BLaER1 (cell line): ENCODE measurements around the gene FOXQ1.
A peak's percentile ranks its signal among the peaks of the same experiment; 100 is the strongest.

Experiments
- H3K27ac ChIP-seq: shearing (Covaris generic); formaldehyde crosslinking; 2 replicates; pipeline ENCODE4 v1.8.1; 2022
- H3K27me3 ChIP-seq: shearing (Covaris generic); formaldehyde crosslinking; 2 replicates; pipeline ENCODE4 v1.8.1; 2022
- H3K36me3 ChIP-seq: shearing (Covaris generic); formaldehyde crosslinking; 2 replicates; pipeline ENCODE4 v1.8.1; 2022
- H3K4me1 ChIP-seq: shearing (Covaris generic); formaldehyde crosslinking; 2 replicates; pipeline ENCODE4 v1.8.1; 2022
- H3K4me2 ChIP-seq: shearing (Covaris generic); formaldehyde crosslinking; 2 replicates; pipeline ENCODE4 v1.8.1; 2022
- H3K4me3 ChIP-seq: shearing (Covaris generic); formaldehyde crosslinking; 2 replicates; pipeline ENCODE4 v1.8.1; 2022
- H3K9ac ChIP-seq: shearing (Covaris generic); formaldehyde crosslinking; 2 replicates; pipeline ENCODE4 v1.8.1; 2022
- H3K9me3 ChIP-seq: shearing (Covaris generic); formaldehyde crosslinking; 2 replicates; pipeline ENCODE4 v1.8.1; 2022
- H4K20me1 ChIP-seq: shearing (Covaris generic); formaldehyde crosslinking; 2 replicates; pipeline ENCODE4 v1.8.1; 2022
- Cebpa-rat ChIP-seq: shearing (Covaris generic); IDR thresholded peaks from 2 replicates; pipeline ENCODE4 v1.8.1; 2022

The FOXQ1 gene

GRCh38 chr6:1290805-1291204, 21.1 kb upstream of the FOXQ1 start:
- H3K27ac ChIP-seq: no peak overlapping the region
- H3K4me1 ChIP-seq: no peaks in the 10 kb centered on the region
- no peak overlapping the region for H3K9ac ChIP-seq
- H3K4me3 ChIP-seq: no peak overlapping the region
- H3K9me3 ChIP-seq: no peaks in the 10 kb centered on the region
- H4K20me1 ChIP-seq: no peaks in the 10 kb centered on the region
- H3K27me3 ChIP-seq: no peaks in the 10 kb centered on the region
- H3K4me2 ChIP-seq: no peak overlapping the region
- H3K36me3 ChIP-seq: no peaks in the 10 kb centered on the region
- TF ChIP-seq Cebpa-rat: no peak

- H3K4me1 ChIP-seq: no peaks in the 10 kb centered on the region
- H3K36me3 ChIP-seq: no peaks in the 10 kb centered on the region
- H3K4me2 ChIP-seq: no peak overlapping the region
- no peak for TF ChIP-seq Cebpa-rat
- no peaks in the 10 kb centered on the region for H4K20me1 ChIP-seq
- no peak overlapping the region for H3K27ac ChIP-seq
- H3K9me3 ChIP-seq: no peaks in the 10 kb centered on the region
- no peaks in the 10 kb centered on the region for H3K27me3 ChIP-seq
- H3K4me3 ChIP-seq: no peak overlapping the region
- H3K9ac ChIP-seq: no peak overlapping the region
These were observed 20.5 kb upstream of the FOXQ1 start for GRCh38 chr6:1291381-1291780.

- no peaks in the 10 kb centered on the region for H4K20me1 ChIP-seq
These were observed 16.5 kb upstream of the FOXQ1 start for GRCh38 chr6:1295420-1295819.

GRCh38 chr6:1296079-1296478, 15.8 kb upstream of the FOXQ1 start:
- H4K20me1 ChIP-seq: no peaks in the 10 kb centered on the region
- no peaks in the 10 kb centered on the region for H3K27me3 ChIP-seq
- H3K9me3 ChIP-seq: no peaks in the 10 kb centered on the region
- no peak overlapping the region for H3K4me2 ChIP-seq
- H3K27ac ChIP-seq: no peak overlapping the region
- no peak overlapping the region for H3K4me3 ChIP-seq
- H3K4me1 ChIP-seq: no peaks in the 10 kb centered on the region
- no peaks in the 10 kb centered on the region for H3K36me3 ChIP-seq
- no peak overlapping the region for H3K9ac ChIP-seq
- TF ChIP-seq Cebpa-rat: no peak

More at GRCh38 chr6:1295420-1295819, 16.5 kb upstream of the FOXQ1 start:
- H3K9me3 ChIP-seq: no peaks in the 10 kb centered on the region
- no peaks in the 10 kb centered on the region for H3K36me3 ChIP-seq
- no peaks in the 10 kb centered on the region for H3K4me1 ChIP-seq
- no peak overlapping the region for H3K9ac ChIP-seq
- H3K27ac ChIP-seq: no peak overlapping the region
- no peak overlapping the region for H3K4me3 ChIP-seq
- no peak overlapping the region for H3K4me2 ChIP-seq
- no peaks in the 10 kb centered on the region for H3K27me3 ChIP-seq
- no peak for TF ChIP-seq Cebpa-rat

GRCh38 chr6:1296542-1296941, 15.4 kb upstream of the FOXQ1 start:
- H3K36me3 ChIP-seq: no peaks in the 10 kb centered on the region
- no peak overlapping the region for H3K9ac ChIP-seq
- H4K20me1 ChIP-seq: no peaks in the 10 kb centered on the region
- no peaks in the 10 kb centered on the region for H3K27me3 ChIP-seq
- TF ChIP-seq Cebpa-rat: no peak
- H3K4me3 ChIP-seq: no peak overlapping the region
- no peak overlapping the region for H3K27ac ChIP-seq
- no peaks in the 10 kb centered on the region for H3K4me1 ChIP-seq
- H3K9me3 ChIP-seq: no peaks in the 10 kb centered on the region
- H3K4me2 ChIP-seq: no peak overlapping the region

- Histone ChIP-seq H3K9ac (no peak overlapping the region), H4K20me1 (no peaks in the 10 kb centered on the region), H3K9me3 (no peaks in the 10 kb centered on the region), H3K4me2 (no peak overlapping the region), H3K27ac (no peak overlapping the region), H3K27me3 (no peaks in the 10 kb centered on the region), H3K36me3 (no peaks in the 10 kb centered on the region), H3K4me3 (no peak overlapping the region), H3K4me1 (no peaks in the 10 kb centered on the region)
- no peak for TF ChIP-seq Cebpa-rat
These were observed 14.2 kb upstream of the FOXQ1 start for GRCh38 chr6:1297746-1298145.

- Histone ChIP-seq H3K4me3 (no peak overlapping the region), H3K9me3 (no peaks in the 10 kb centered on the region), H3K36me3 (no peaks in the 10 kb centered on the region), H3K9ac (no peak overlapping the region), H3K27ac (no peak overlapping the region), H3K27me3 (no peaks in the 10 kb centered on the region), H4K20me1 (no peaks in the 10 kb centered on the region), H3K4me2 (no peak overlapping the region), H3K4me1 (no peaks in the 10 kb centered on the region)
- TF ChIP-seq Cebpa-rat: no peak
These were observed 13.1 kb upstream of the FOXQ1 start for GRCh38 chr6:1298768-1299167.

- Histone ChIP-seq H3K27me3 (peaks cover 39% of the 10 kb centered on the region), H3K4me3 (no peak overlapping the region), H4K20me1 (peaks cover 12% of the 10 kb centered on the region; the same call in 1 of the 2 replicates), H3K27ac (no peak overlapping the region), H3K9ac (no peak overlapping the region), H3K36me3 (no peaks in the 10 kb centered on the region), H3K9me3 (peaks cover 15% of the 10 kb centered on the region), H3K4me1 (no peaks in the 10 kb centered on the region), H3K4me2 (no peak overlapping the region)
- no peak for TF ChIP-seq Cebpa-rat
These were observed 5.8 kb upstream of the FOXQ1 start for GRCh38 chr6:1306133-1306532.

- TF ChIP-seq Cebpa-rat: no peak
- Histone ChIP-seq H3K36me3 (no peaks in the 10 kb centered on the region), H3K4me3 (no peak overlapping the region), H4K20me1 (peaks cover 31% of the 10 kb centered on the region), H3K4me1 (peaks cover 9% of the 10 kb centered on the region; the same call in 1 of the 2 replicates), H3K4me2 (no peak overlapping the region), H3K9me3 (peaks cover 47% of the 10 kb centered on the region), H3K9ac (no peak overlapping the region), H3K27ac (no peak overlapping the region), H3K27me3 (peaks cover 71% of the 10 kb centered on the region)
These were observed 2.5 kb upstream of the FOXQ1 start for GRCh38 chr6:1309366-1309765.

- no peak overlapping the region for H3K9ac ChIP-seq
- H3K27ac ChIP-seq: no peak overlapping the region
These were observed 1.1 kb upstream of the FOXQ1 start for GRCh38 chr6:1310628-1311399.

GRCh38 chr6:1312203-1312472, 240 bp downstream of the FOXQ1 start:
- peaks cover 9% of the 10 kb centered on the region; the same call in 1 of the 2 replicates for H3K4me1 ChIP-seq
- peaks cover 49% of the 10 kb centered on the region for H3K9me3 ChIP-seq
- no peaks in the 10 kb centered on the region for H3K36me3 ChIP-seq
- peak overlapping the region; percentile 55 for H3K4me2 ChIP-seq
- no peak overlapping the region for H3K9ac ChIP-seq
- no peak for TF ChIP-seq Cebpa-rat
- peaks cover 95% of the 10 kb centered on the region for H3K27me3 ChIP-seq
- peak overlapping the region; percentile 48 for H3K4me3 ChIP-seq
- no peak overlapping the region for H3K27ac ChIP-seq
- H4K20me1 ChIP-seq: peaks cover 46% of the 10 kb centered on the region

More at GRCh38 chr6:1310628-1311399, 1.1 kb upstream of the FOXQ1 start:
- H3K4me2 ChIP-seq: peak overlapping the region; percentile 55
- TF ChIP-seq Cebpa-rat: no peak
- H4K20me1 ChIP-seq: peaks cover 42% of the 10 kb centered on the region
- H3K4me1 ChIP-seq: peaks cover 9% of the 10 kb centered on the region; the same call in 1 of the 2 replicates
- H3K9me3 ChIP-seq: peaks cover 49% of the 10 kb centered on the region
- no peaks in the 10 kb centered on the region for H3K36me3 ChIP-seq
- peak overlapping the region; percentile 48 for H3K4me3 ChIP-seq
- peaks cover 86% of the 10 kb centered on the region for H3K27me3 ChIP-seq
